ENCODE data around the gene OR4S2.

Gene OR4S2

DNA sequence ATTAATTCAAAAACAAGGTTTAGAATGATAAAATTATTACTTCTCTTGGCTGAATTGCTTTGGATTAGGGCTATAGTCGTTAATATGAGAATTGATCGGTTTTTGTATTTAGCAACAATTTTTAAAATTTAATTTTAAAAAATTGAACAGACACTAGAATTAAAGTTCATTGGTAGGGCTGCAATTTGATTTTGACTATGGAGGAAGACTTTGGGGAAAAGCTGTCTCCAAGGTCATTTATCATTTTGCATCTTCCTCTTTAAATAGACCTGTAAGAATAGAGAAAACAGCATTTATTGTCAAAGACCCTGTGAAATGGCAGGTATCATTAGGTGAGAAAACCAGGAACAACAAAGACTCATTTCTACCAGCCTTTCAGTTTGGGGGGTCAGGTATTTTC lies at the start of gene OR4S2:
Gene OR4S2, plus strand, starts transcription at position 301 of the 400 bp plus-strand sequence. CDS start 2,577 bp downstream, outside the sequence.
- DNase-seq (ENCODE audit: low read depth, low spot score) = no peak

DNA sequence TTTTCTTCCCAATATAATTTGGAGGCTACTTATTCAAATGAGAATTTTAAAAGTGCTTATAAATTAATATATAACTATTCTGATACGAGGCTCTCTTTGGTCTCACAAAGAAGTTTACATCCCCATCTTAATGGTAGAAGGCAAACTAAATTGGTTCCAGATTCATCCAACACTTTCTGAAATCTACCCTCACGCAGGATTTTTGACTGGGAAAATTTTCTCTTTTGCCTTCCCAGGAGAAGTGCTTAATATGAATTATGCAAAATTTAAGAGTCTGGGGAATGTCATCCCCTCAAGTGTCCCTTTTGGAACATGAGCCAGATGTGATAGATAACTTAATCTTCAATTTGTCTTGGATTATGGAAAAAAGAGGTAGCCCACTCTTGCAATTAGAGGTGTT lies 40.6 kb upstream of the OR4S2 start, which contains the start of gene OR4C11:
Gene OR4C11, minus strand, starts transcription at position 101 of the 400 bp plus-strand sequence. CDS start 3,272 bp downstream, outside the sequence.
- no peak for DNase-seq (ENCODE audit: low read depth, low spot score)

DNA sequence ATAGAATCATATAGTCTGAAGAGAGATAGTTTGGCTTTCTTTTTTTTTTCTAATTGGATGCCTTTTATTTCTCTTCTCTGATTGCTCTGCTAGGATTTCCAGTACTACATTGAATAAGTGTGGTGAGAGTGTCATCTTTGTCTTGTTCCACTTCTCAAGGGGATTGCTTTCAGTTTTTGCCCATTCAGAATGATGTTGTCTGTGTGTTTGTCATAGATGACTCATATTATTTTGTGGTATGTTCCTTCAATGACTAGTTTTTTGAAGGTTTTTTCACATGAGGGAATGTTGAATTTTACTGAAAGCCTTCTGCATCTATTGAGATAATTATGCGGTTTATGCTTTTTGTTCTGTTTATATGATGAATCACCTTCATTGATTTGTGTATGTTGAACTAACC lies 23.6 kb upstream of the OR4S2 start:
- DNase-seq (ENCODE audit: low read depth, low spot score) = no peak

DNA sequence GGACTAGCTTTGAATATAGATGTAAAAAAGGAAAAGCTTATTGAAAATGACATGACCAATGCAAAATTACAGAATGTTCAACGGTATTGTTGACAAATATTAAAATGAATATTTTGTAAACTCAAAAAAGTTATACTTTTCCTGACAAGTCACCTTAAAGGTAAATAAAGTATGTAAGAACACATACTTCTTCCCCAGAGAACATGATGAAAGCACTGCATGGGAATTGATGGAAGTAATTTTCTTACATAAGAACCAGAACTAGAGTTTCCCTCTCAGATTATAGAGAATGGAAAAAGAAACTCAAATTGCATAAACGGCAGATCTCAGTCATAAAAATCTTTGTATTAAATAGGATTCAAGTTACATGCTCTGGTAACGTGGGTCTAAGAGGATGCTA lies 13.3 kb upstream of the OR4S2 start, which contains the start of gene OR4P4:
Gene OR4P4, plus strand, starts transcription at position 301 of the 400 bp plus-strand sequence.
- no peak for DNase-seq (ENCODE audit: low read depth, low spot score)

- DNase-seq (ENCODE audit: low read depth, low spot score) = no peak
Measured at GRCh38 chr11:55652560-55652959, 4.4 kb downstream of the OR4S2 start.

GRCh38 chr11:55655096-55655495 lies 7.0 kb downstream of the OR4S2 start:
- no peak for DNase-seq (ENCODE audit: low read depth, low spot score)

- DNase-seq (ENCODE audit: low read depth, low spot score) = no peak
Measured at GRCh38 chr11:55658031-55658573, 10.0 kb downstream of the OR4S2 start.

GRCh38 chr11:55658608-55659007 lies 10.5 kb downstream of the OR4S2 start:
- no peak for DNase-seq (ENCODE audit: low read depth, low spot score)

DNA sequence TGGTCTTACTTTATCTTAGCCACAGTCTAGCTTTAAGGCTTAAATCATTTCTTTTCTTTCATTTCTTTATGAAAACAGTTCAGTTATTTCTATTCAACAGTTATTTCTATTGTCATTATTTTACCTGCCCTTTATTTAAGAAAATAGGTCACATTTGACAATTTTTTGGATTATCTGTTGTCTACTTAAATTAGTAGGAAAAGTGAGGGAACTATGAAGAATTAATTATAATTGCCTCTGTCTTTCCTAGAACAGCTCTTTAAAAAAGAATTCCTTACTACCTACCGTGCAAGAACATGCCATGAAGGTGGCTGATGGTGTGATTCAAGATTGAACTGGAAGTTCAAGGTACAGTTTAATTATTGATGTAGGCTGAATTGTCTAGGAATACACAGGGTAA lies 13.8 kb downstream of the OR4S2 start, which contains the start of gene OR4C6:
Gene OR4C6, plus strand, starts transcription at position 301 of the 400 bp plus-strand sequence. CDS start 2,966 bp downstream, outside the sequence.
- no peak for DNase-seq (ENCODE audit: low read depth, low spot score)

DNA sequence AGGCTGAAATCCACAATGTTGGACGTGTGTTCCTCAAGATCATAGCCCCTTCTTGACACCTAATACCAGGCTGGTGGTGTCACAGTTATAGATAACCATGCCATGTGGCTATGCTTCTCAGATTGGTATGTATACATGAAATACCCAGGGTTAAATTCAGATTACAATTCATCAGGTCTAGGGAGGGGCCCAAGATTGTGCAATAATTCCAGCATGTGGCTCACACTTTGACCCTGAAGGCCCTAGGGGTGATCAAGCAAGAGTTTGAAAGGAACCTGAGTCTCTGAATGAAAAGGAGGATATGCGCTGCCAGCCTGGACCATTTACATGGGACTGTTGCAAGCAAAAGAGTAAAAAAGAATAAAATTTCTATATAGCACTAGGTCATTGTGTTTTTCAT lies 21.2 kb downstream of the OR4S2 start:
- no peak for DNase-seq (ENCODE audit: low read depth, low spot score)

- no peak for DNase-seq (ENCODE audit: low read depth, low spot score)
Measured at GRCh38 chr11:55673860-55674259, 25.7 kb downstream of the OR4S2 start.

GRCh38 chr11:55697817-55698216 lies 49.7 kb downstream of the OR4S2 start:
- no peak for DNase-seq (ENCODE audit: low read depth, low spot score)

GRCh38 chr11:55701429-55701828 lies 53.3 kb downstream of the OR4S2 start:
- DNase-seq (ENCODE audit: low read depth, low spot score) = no peak

Measured in activated naive CD8-positive, alpha-beta T cell treated with anti-CD3 and anti-CD28 coated beads, Interleukin-2, amount 50 U/mL, for 16 hours (primary cell).